Hematopoietic multipotent progenitor cell treated with erythropoietin and hydrocortisone succinate and interleukin-3 and kit ligand, for 4 days (in vitro differentiated cells): ENCODE measurements around the gene KCNQ4.
A peak's percentile ranks its signal among the peaks of the same experiment; 100 is the strongest.

Experiments
- DNase-seq: peaks from one replicate; pipeline ENCODE4 v3.0.0-alpha.2; 2015

Gene KCNQ4

GRCh38 chr1:40777224-40777970, 6.2 kb upstream of the KCNQ4 start:
- no peak for DNase-seq

- DNase-seq: no peak
These were observed 2.6 kb upstream of the KCNQ4 start for GRCh38 chr1:40780678-40781607.

- no peak for DNase-seq
These were observed 2.0 kb upstream of the KCNQ4 start for GRCh38 chr1:40781608-40781971.

GRCh38 chr1:40782371-40782956, 1.1 kb upstream of the KCNQ4 start:
- DNase-seq: no peak

GRCh38 chr1:40784141-40784770, 669 bp downstream of the KCNQ4 start:
- DNase-seq: peak; percentile 57

- DNase-seq: no peak
These were observed 1.2 kb downstream of the KCNQ4 start for GRCh38 chr1:40784771-40785151.

GRCh38 chr1:40785446-40785845, 1.9 kb downstream of the KCNQ4 start:
- DNase-seq: no peak

- no peak for DNase-seq
These were observed 2.8 kb downstream of the KCNQ4 start for GRCh38 chr1:40786171-40786994.

- DNase-seq: no peak
These were observed 3.6 kb downstream of the KCNQ4 start for GRCh38 chr1:40786995-40787705.

GRCh38 chr1:40787737-40788560, 4.4 kb downstream of the KCNQ4 start:
- no peak for DNase-seq

- no peak for DNase-seq
These were observed 5.2 kb downstream of the KCNQ4 start for GRCh38 chr1:40788561-40789341.

GRCh38 chr1:40789342-40789598, 5.7 kb downstream of the KCNQ4 start:
- no peak for DNase-seq

GRCh38 chr1:40789661-40790430, 6.3 kb downstream of the KCNQ4 start:
- no peak for DNase-seq

GRCh38 chr1:40792036-40792435, 8.4 kb downstream of the KCNQ4 start:
- DNase-seq: no peak

GRCh38 chr1:40793617-40794016, 10.0 kb downstream of the KCNQ4 start:
- DNase-seq: no peak

GRCh38 chr1:40794048-40794447, 10.5 kb downstream of the KCNQ4 start:
- DNase-seq: no peak

- no peak for DNase-seq
These were observed 11.6 kb downstream of the KCNQ4 start for GRCh38 chr1:40794974-40795715.

GRCh38 chr1:40795811-40796586, 12.4 kb downstream of the KCNQ4 start:
- DNase-seq: no peak
